ENCODE data around the gene YPEL1. TPM values are rescaled to one million over a fixed set of nuclear protein-coding genes. Genes with fewer than 3 reads are reported as not detected.
A peak's percentile ranks its signal among the peaks of the same experiment; 100 is the strongest.

Gene YPEL1
- total and polyA plus RNA-seq, 2 of the 8 experiments (the other 6 are each of a cell fraction or from before 2014, with no cell fraction given), result 6.0 to 6.7 TPM

DNA sequence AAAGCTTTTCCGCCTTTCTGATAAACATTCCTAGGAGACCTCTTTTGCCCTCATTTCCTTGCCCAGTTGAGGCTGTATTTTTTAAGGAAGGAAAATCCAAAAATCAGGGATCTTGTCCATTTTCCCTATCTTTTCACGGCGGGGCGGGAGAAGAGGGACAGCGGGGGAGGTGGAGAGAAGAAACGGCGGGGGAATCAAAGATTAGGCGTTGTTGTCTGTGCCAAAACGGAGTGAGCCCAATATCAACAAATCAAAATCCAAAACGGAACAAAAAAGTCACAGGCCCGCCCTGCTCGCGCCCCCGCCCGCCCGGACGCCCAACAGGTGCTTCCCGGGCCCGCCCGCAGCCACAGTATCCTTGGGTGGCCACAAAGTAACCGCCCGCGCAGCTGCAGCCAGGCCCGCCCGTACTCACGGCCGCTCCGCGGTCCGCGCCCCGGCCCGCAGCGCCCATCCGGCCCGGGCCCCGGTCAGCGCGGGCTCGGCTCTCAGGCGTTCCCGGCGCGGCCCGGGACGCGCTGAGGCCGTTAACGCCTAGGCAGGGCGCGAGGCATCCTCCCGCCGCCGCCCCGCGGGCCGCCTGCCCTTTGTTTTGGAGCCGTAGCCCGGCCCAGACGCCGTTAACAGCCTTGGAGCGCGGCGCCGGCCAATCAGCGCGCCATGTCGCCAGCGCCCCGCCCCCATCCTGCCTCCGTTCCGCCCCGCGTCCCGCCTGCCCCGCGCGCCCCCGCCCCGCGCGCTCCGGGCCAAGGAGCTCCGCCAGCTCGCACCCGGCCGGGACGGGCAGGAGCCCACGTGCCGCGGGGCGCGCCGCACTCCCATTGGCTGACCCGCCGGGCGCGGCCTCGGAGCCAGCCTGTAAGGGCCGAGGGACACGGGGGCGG is at the start of gene YPEL1 (continued):
- TF ChIP-seq BCL11A (IDR thresholded peaks at IDR 0.05; ENCODE audit: low read depth in 2 of 2, low read length in 2 of 2) (no peak), CTBP2 (IDR thresholded peaks at IDR 0.05; ENCODE audit: borderline replicate concordance, insufficient read depth, insufficient read length, low read length) (no peak), TAF7 (optimal IDR thresholded peaks at IDR 0.05; ENCODE audit: borderline replicate concordance, low read depth, low read length) (peak; percentile 57), ASH2L (IDR thresholded peaks at IDR 0.05; ENCODE audit: low read length) (no peak), TBP (IDR thresholded peaks at IDR 0.05; ENCODE audit: low read depth, low read length) (peak; percentile 40; the same call in 1 of the 2 replicates), MAFK (IDR thresholded peaks at IDR 0.05; ENCODE audit: low read depth, low read length) (no peak), JUN (IDR thresholded peaks at IDR 0.05; ENCODE audit: low read depth, low read length) (no peak), TAF1 (IDR thresholded peaks at IDR 0.05; ENCODE audit: low read depth, low read length) (peak; percentile 77), ZNF274 (IDR thresholded peaks at IDR 0.05; ENCODE audit: borderline replicate concordance, extremely low read depth, low read length) (no peak), RFX5 (IDR thresholded peaks at IDR 0.05; ENCODE audit: borderline replicate concordance, low read depth, low read length) (no peak), JUND (IDR thresholded peaks at IDR 0.05; ENCODE audit: low read length) (no peak), EGR1 (IDR thresholded peaks at IDR 0.05; ENCODE audit: borderline replicate concordance, low read depth, low read length) (no peak), RBBP5 (IDR thresholded peaks at IDR 0.05; ENCODE audit: borderline replicate concordance, low read depth, low read length) (no peak; the same call in 1 of the 2 replicates), CHD1 (IDR thresholded peaks at IDR 0.05; ENCODE audit: low read depth, low read length) (no peak), SP1 (IDR thresholded peaks at IDR 0.05; ENCODE audit: low read depth, low read length) (peak; percentile 48; the same call in 1 of the 2 replicates), SIX5 (IDR thresholded peaks at IDR 0.05; ENCODE audit: low read depth, low read length) (no peak), RXRA (IDR thresholded peaks at IDR 0.05; ENCODE audit: insufficient read depth, low read depth, low read length) (no peak), TCF12 (IDR thresholded peaks at IDR 0.05; ENCODE audit: low read depth, low read length) (no peak), RNF2 (IDR thresholded peaks at IDR 0.05; ENCODE audit: borderline replicate concordance, low read depth, low read length, missing control alignments, poor library complexity, severe bottlenecking) (no peak), EP300 (IDR thresholded peaks at IDR 0.05; ENCODE audit: borderline replicate concordance in 1 of 2, low read depth in 2 of 2, low read length in 2 of 2) (no peak)
- TF ChIP-seq, protein P1, sequence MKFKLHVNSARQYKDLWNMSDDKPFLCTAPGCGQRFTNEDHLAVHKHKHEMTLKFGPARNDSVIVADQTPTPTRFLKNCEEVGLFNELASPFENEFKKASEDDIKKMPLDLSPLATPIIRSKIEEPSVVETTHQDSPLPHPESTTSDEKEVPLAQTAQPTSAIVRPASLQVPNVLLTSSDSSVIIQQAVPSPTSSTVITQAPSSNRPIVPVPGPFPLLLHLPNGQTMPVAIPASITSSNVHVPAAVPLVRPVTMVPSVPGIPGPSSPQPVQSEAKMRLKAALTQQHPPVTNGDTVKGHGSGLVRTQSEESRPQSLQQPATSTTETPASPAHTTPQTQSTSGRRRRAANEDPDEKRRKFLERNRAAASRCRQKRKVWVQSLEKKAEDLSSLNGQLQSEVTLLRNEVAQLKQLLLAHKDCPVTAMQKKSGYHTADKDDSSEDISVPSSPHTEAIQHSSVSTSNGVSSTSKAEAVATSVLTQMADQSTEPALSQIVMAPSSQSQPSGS (IDR thresholded peaks at IDR 0.05; ENCODE audit: low read length), result no peak

Measured in H1 (cell line).